GM23338 (cell line): ENCODE data around the gene UBE2D3.

Experiments
- CREB1 ChIP-seq: fragments of 250-450 bp; sonication (Bioruptor Pico); IDR thresholded peaks from 2 replicates; pipeline ENCODE4 v1.5.0; 2020; ENCODE audit warnings: low read depth, mild to moderate bottlenecking, moderate library complexity
- CTCF ChIP-seq, 2 experiments: fragments of 200-600 bp in 1 of 2; sonication (generic) in 1 of 2; conservative IDR thresholded peaks; 2 replicates each; pipeline versions ENCODE4 v1.5.1 to v1.6.1; 2016 to 2017; ENCODE audit warnings: antibody characterized with exemption in 2 of 2, low read depth in 2 of 2, mild to moderate bottlenecking in 2 of 2, moderate library complexity in 1 of 2

DNA sequence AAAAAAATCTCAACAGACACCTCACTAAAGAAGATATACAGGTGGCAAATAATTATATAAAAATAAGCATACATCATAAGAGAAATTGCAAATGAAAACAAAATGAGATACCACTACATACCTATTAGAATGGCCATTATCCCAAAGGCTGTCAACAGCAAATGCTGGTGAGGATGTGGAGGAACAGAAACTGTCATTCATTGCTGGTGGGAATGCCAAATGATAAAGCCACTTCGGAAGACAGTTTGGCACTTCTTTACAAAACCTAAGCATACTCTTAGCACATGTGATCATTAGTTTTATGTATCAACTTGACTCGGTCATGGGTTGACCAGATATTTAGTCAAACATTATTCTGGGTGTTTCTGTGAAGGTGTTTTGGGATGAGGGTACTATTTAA is 53.1 kb downstream of the UBE2D3 start:
- no peak for TF ChIP-seq CREB1 (CRISPR knock-in tag)
- TF ChIP-seq CTCF (conservative IDR thresholded peaks at IDR 0.05; ENCODE audit: low read depth in 2 of 2) = no peak
